GM13977 (cell line): ENCODE data around the gene INPP5D.

Source experiments
- DNase-seq: peaks from one replicate; pipeline ENCODE4 v3.0.0; 2012; ENCODE audit warnings: low spot score
- CTCF ChIP-seq: IDR thresholded peaks from 2 replicates; pipeline ENCODE4 v1.5.1; 2012; ENCODE audit warnings: mild to moderate bottlenecking, control low read depth; ENCODE audit not compliant: insufficient read depth; ENCODE audit errors: extremely low read depth, missing control alignments
- in situ Hi-C: fragments of 300-500 bp; cut with MboI; formaldehyde crosslinking; loops from one replicate; pipeline ENCODE4 v1.12.0; 2022; ENCODE audit warnings: low sequenced_read_pairs, low pct_unique_long_range_greater_than_20kb, mixed read lengths, inconsistent platforms; ENCODE audit not compliant: unreplicated experiment

INPP5D gene

GRCh38 chr2:233133239-233133638 is 73.1 kb downstream of the INPP5D start:
- in situ Hi-C loops, result no loop called here

GRCh38 chr2:233135421-233135820 is 75.3 kb downstream of the INPP5D start:
- DNase-seq, result no peak
- in situ Hi-C loops, result no loop called here
- TF ChIP-seq CTCF, result no peak

More at GRCh38 chr2:233133239-233133638, 73.1 kb downstream of the INPP5D start:
- DNase-seq, result no peak
- TF ChIP-seq CTCF, result no peak

GRCh38 chr2:233137040-233137439 is 76.9 kb downstream of the INPP5D start:
- in situ Hi-C loops, result no loop called here
- TF ChIP-seq CTCF, result no peak
- no peak for DNase-seq

GRCh38 chr2:233140077-233140585 is 80.0 kb downstream of the INPP5D start:
- no peak for TF ChIP-seq CTCF

GRCh38 chr2:233140978-233141377 is 80.8 kb downstream of the INPP5D start:
- no peak for DNase-seq
- TF ChIP-seq CTCF, result no peak
- in situ Hi-C loops, result no loop called here

More at GRCh38 chr2:233140077-233140585, 80.0 kb downstream of the INPP5D start:
- DNase-seq, result no peak
- in situ Hi-C loops, result no loop called here

GRCh38 chr2:233141901-233142300 is 81.8 kb downstream of the INPP5D start:
- in situ Hi-C loops, result no loop called here
- DNase-seq, result no peak
- TF ChIP-seq CTCF, result no peak
